ENCODE results near the gene RAP1GAP2.

Gene RAP1GAP2

GRCh38 chr17:2945299-2945698 lies 149.1 kb downstream of the RAP1GAP2 start:
- H3K4me3 ChIP-seq (ENCODE audit: low read length): no peak overlapping the region
- no peaks in the 10 kb centered on the region for H4K20me1 ChIP-seq (ENCODE audit: insufficient read depth, low read length)
- peaks cover 51% of the 10 kb centered on the region for H3K27me3 ChIP-seq (replicated peaks; ENCODE audit: insufficient read depth, low read length)
- no peaks in the 10 kb centered on the region for H3K9me3 ChIP-seq (replicated peaks; ENCODE audit: insufficient read depth, low read length)
- no peak for TF ChIP-seq EZH2phosphoT487 (IDR thresholded peaks at IDR 0.05; ENCODE audit: low read length)
- TF ChIP-seq EZH2 (optimal IDR thresholded peaks at IDR 0.05; ENCODE audit: low read depth, low read length): no peak
- TF ChIP-seq CTCF (IDR thresholded peaks at IDR 0.05; ENCODE audit: low read length): no peak
- no peaks in the 10 kb centered on the region for H3K4me1 ChIP-seq (ENCODE audit: low read length)
- no peaks in the 10 kb centered on the region for H3K9me2 ChIP-seq (replicated peaks; ENCODE audit: insufficient read depth, low read length)
- no peak for DNase-seq
- H3K27ac ChIP-seq (ENCODE audit: low read length): no peak overlapping the region
- no peak overlapping the region for H3K9ac ChIP-seq (ENCODE audit: low read length)
- H3F3A ChIP-seq (ENCODE audit: insufficient read depth, low read length): no peaks in the 10 kb centered on the region
- no peaks in the 10 kb centered on the region for H3K79me2 ChIP-seq (ENCODE audit: low read length)
- H3K4me2 ChIP-seq (ENCODE audit: low read depth, low read length): no peak overlapping the region
- H2AFZ ChIP-seq (ENCODE audit: low read length): no peak overlapping the region
- H3K36me3 ChIP-seq (replicated peaks; ENCODE audit: insufficient read depth, low read length): no peaks in the 10 kb centered on the region

- H3F3A ChIP-seq (ENCODE audit: insufficient read depth, low read length): no peaks in the 10 kb centered on the region
- H3K36me3 ChIP-seq (replicated peaks; ENCODE audit: insufficient read depth, low read length): no peaks in the 10 kb centered on the region
- no peaks in the 10 kb centered on the region for H3K9me2 ChIP-seq (replicated peaks; ENCODE audit: insufficient read depth, low read length)
- H3K27ac ChIP-seq (ENCODE audit: low read length): no peak overlapping the region
- TF ChIP-seq EZH2phosphoT487 (IDR thresholded peaks at IDR 0.05; ENCODE audit: low read length) (no peak), EZH2 (optimal IDR thresholded peaks at IDR 0.05; ENCODE audit: low read depth, low read length) (no peak), CTCF (IDR thresholded peaks at IDR 0.05; ENCODE audit: low read length) (no peak)
- no peaks in the 10 kb centered on the region for H3K79me2 ChIP-seq (ENCODE audit: low read length)
- no peak overlapping the region for H3K4me2 ChIP-seq (ENCODE audit: low read depth, low read length)
- H3K9me3 ChIP-seq (replicated peaks; ENCODE audit: insufficient read depth, low read length): no peaks in the 10 kb centered on the region
- peaks cover 48% of the 10 kb centered on the region for H3K27me3 ChIP-seq (replicated peaks; ENCODE audit: insufficient read depth, low read length)
- H3K4me3 ChIP-seq (ENCODE audit: low read length): no peak overlapping the region
- no peak for DNase-seq
- no peaks in the 10 kb centered on the region for H4K20me1 ChIP-seq (ENCODE audit: insufficient read depth, low read length)
- H2AFZ ChIP-seq (ENCODE audit: low read length): no peak overlapping the region
- no peak overlapping the region for H3K9ac ChIP-seq (ENCODE audit: low read length)
- no peaks in the 10 kb centered on the region for H3K4me1 ChIP-seq (ENCODE audit: low read length)
Observed at GRCh38 chr17:2946144-2946543, 149.9 kb downstream of the RAP1GAP2 start.

DNA sequence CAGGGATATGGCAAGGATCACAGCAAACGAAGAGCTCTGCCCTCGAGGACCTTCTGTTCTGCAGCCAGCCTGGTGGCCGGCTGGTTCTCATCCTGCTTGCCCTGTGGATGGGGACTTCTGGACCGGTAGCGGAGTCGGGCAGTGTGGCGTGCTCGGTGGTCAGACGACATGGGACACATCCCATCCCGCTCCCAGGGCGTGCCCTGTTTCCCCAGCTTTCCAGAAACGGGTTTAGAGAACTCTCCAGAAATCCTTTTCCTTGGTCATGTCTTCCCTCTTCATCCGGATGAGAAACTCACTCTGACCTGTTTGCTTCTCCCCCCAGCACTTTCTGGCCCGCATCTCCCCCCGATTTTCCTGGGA lies 151.3 kb downstream of the RAP1GAP2 start:
- Histone ChIP-seq H4K20me1 (ENCODE audit: insufficient read depth, low read length) (no peaks in the 10 kb centered on the region), H3K4me2 (ENCODE audit: low read depth, low read length) (no peak overlapping the region), H3K79me2 (ENCODE audit: low read length) (no peaks in the 10 kb centered on the region), H3K36me3 (replicated peaks; ENCODE audit: insufficient read depth, low read length) (no peaks in the 10 kb centered on the region), H3K27ac (ENCODE audit: low read length) (no peak overlapping the region), H3K9ac (ENCODE audit: low read length) (no peak overlapping the region), H3K9me2 (replicated peaks; ENCODE audit: insufficient read depth, low read length) (no peaks in the 10 kb centered on the region), H3K27me3 (replicated peaks; ENCODE audit: insufficient read depth, low read length) (peaks cover 48% of the 10 kb centered on the region), H3F3A (ENCODE audit: insufficient read depth, low read length) (no peaks in the 10 kb centered on the region), H3K4me3 (ENCODE audit: low read length) (no peak overlapping the region), H3K4me1 (ENCODE audit: low read length) (no peaks in the 10 kb centered on the region), H2AFZ (ENCODE audit: low read length) (no peak overlapping the region), H3K9me3 (replicated peaks; ENCODE audit: insufficient read depth, low read length) (no peaks in the 10 kb centered on the region)
- no peak for DNase-seq
- TF ChIP-seq CTCF (IDR thresholded peaks at IDR 0.05; ENCODE audit: low read length): no peak
- no peak for TF ChIP-seq EZH2 (optimal IDR thresholded peaks at IDR 0.05; ENCODE audit: low read depth, low read length)
- TF ChIP-seq EZH2phosphoT487 (IDR thresholded peaks at IDR 0.05; ENCODE audit: low read length): no peak

Data from MM.1S (cell line).